ENCODE results near the gene TCF12.

Gene TCF12

DNA sequence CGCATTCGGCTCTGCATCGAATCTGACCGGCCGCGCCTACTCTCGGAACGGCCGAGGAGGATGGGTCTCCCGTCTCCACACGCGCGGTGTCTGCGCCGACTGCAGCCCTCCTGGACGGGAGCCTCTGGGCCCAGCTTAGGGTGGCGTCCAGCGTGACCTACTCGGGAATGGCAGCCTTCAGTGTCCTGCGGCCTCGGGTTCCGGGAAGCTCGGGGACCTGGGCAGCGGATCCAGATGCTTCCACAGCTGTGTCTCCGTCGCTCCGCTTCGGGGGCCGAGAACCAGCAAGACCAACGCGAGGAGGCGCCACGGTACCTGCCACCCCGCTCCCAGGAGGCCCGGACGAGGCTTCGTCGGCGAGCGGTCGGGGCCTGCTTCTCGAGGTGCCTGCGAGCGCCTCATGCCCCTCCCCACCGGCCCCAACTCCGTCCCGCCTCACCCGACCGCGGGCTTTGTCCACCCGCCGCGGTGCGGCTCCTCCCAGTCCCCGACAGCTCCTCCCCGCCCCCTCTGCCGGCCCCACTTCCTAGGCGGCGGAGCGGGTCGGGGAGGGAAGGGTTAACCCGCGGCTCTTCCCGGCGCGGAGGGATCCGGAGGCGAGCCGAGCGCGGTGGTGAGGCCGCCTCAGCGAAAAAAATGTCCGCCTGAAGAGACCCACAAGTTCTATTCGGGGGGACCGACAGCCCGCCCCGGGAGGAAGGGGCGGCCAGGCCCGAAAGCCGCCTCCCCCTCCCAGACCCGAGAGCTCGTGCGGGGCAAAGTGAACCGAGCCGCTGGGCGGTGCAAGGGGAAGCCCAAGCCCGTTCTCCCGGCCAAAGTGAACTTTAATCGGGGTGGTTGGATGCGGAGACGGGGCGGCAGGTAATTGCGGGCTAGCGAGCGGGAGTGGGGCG, at the start of gene TCF12:
TSS of gene TCF12 (plus strand) at position 599 of the 893 bp plus-strand sequence. CDS start 1,270 bp downstream, outside the sequence.
- Mint-ChIP-seq H3K4me3 (peak within 1 kb of the TSS; percentile 97), H3K36me3 (peaks cover 7% of the 10 kb centered on the region), H3K27me3 (no peaks in the 10 kb centered on the region), H3K9me3 (ENCODE audit: low read depth) (no peaks in the 10 kb centered on the region), H3K4me1 (ENCODE audit: low read depth) (peaks cover 41% of the 10 kb centered on the region), H3K27ac (peak within 1 kb of the TSS; percentile 66)

DNA sequence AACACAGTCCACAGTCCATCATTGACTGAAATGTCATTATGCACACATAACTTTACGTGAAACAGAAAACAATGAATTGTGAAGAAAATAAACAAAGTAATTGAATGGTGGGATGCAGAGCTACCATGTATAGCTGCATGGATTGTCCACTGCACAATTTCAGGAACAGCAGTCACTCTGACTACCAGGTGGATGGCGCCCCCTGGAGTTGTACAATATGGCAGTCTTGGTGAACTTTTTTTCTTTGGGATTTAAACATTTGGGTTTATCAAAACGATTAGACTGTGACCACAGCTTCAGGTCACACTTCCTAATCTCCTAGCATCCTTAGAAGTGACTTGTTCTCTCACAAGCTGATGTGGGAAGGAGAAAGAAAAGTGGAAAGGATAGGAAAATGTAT, 48.9 kb upstream of the TCF12 start:
- no peak overlapping the region for H3K27ac Mint-ChIP-seq
- no peaks in the 10 kb centered on the region for H3K27me3 Mint-ChIP-seq
- H3K4me3 Mint-ChIP-seq, result no peak overlapping the region
- no peaks in the 10 kb centered on the region for H3K4me1 Mint-ChIP-seq (ENCODE audit: low read depth)
- H3K36me3 Mint-ChIP-seq, result no peaks in the 10 kb centered on the region
- H3K9me3 Mint-ChIP-seq (ENCODE audit: low read depth), result no peaks in the 10 kb centered on the region

DNA sequence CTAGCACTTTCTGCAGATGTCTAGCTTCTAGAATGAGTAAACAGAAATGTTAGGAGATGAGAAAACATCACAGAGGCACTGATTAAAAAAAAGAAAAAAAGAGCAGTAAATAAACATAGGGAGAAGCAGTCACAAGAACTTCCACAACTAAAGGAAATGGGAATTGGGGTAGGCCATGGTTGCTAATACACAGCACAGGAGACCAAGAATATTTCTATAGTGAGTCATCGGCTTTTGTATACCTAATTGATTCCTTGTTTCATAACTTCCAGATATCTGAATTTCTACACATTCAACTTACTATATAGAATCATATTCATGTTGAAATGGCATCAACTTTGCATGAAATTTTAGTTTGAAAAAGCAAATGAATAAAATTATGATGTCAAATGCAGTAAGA, 47.3 kb upstream of the TCF12 start:
- Mint-ChIP-seq H3K27ac (no peak overlapping the region), H3K9me3 (ENCODE audit: low read depth) (no peaks in the 10 kb centered on the region), H3K36me3 (no peaks in the 10 kb centered on the region), H3K27me3 (no peaks in the 10 kb centered on the region), H3K4me3 (no peak overlapping the region), H3K4me1 (ENCODE audit: low read depth) (no peaks in the 10 kb centered on the region)

DNA sequence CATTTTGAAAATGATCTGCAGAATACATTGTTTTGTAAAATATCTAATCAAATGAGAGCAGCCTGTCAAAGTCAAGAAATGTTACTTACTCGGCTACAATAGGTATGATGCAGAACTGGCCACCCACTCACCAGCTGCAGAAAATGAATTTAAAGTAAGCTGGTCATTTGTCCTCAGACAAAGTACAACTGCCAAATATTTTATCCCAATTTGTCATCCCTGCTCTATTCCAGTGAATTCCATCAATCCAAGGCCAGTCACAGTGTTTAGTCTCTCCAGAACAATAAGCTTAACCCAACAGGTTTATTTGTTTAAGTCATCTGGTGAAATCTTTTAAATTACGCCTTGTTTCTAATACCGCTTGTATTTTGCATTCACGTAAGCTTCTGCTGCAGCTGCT, 46.6 kb upstream of the TCF12 start:
- no peaks in the 10 kb centered on the region for H3K9me3 Mint-ChIP-seq (ENCODE audit: low read depth)
- H3K27ac Mint-ChIP-seq, result no peak overlapping the region
- H3K27me3 Mint-ChIP-seq, result no peaks in the 10 kb centered on the region
- no peak overlapping the region for H3K4me3 Mint-ChIP-seq
- H3K4me1 Mint-ChIP-seq (ENCODE audit: low read depth), result no peaks in the 10 kb centered on the region
- no peaks in the 10 kb centered on the region for H3K36me3 Mint-ChIP-seq

DNA sequence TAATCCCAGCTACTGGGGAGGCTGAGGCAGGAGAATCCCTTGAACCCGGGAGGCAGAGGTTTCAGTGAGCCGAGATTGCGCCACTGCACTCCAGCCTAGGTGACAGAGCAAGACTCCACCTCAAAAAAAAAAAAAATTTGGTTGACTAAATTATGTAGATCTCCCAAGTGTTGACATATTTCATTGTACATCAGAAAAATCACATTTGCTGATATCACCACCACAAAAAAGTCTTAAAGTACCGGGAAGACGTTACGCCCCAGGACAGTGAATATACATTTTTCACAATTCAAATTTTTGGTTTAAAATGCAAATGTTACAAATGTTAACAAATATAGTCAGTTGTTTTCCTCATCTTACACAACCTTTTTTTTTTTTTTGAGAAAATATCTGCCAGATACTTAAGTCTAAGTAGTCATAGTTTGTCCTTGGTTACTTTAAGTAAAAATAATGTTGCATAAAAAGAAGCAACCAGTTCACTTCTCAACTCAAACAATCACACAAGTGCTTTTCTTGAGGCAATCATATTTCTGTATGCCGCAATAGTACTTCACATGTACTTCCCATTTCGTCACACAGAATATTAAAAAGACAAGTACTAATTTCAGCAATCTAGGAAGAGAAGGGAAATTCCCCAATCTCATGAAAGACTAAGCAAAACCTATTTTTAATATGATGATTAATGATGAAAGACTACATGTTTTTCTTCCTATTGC, 41.0 kb upstream of the TCF12 start:
- no peaks in the 10 kb centered on the region for H3K27me3 Mint-ChIP-seq
- H3K27ac Mint-ChIP-seq, result no peak overlapping the region
- no peaks in the 10 kb centered on the region for H3K36me3 Mint-ChIP-seq
- no peaks in the 10 kb centered on the region for H3K4me1 Mint-ChIP-seq (ENCODE audit: low read depth)
- no peaks in the 10 kb centered on the region for H3K9me3 Mint-ChIP-seq (ENCODE audit: low read depth)
- no peak overlapping the region for H3K4me3 Mint-ChIP-seq

DNA sequence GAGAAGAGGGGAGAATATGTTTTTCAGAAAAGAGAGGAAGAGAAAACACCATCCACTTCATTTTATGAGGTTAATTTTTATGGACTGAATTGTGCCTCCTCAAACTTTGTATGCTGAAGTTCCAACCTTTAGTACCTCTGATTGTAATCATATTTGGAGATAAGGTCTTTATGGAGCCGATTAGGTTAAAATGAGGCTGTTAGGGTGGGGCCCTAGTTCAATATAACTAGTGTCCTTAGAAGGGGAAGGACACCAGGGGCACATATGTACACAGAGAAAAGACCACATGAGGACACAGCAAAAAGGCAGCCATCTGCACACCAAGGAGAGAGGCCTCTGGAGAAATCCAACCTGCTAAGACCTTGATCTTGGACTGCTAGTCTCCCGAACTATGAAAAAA, 38.9 kb upstream of the TCF12 start:
- H3K27me3 Mint-ChIP-seq, result no peaks in the 10 kb centered on the region
- H3K36me3 Mint-ChIP-seq, result no peaks in the 10 kb centered on the region
- H3K27ac Mint-ChIP-seq, result no peak overlapping the region
- no peaks in the 10 kb centered on the region for H3K9me3 Mint-ChIP-seq (ENCODE audit: low read depth)
- no peak overlapping the region for H3K4me3 Mint-ChIP-seq
- H3K4me1 Mint-ChIP-seq (ENCODE audit: low read depth), result no peaks in the 10 kb centered on the region

DNA sequence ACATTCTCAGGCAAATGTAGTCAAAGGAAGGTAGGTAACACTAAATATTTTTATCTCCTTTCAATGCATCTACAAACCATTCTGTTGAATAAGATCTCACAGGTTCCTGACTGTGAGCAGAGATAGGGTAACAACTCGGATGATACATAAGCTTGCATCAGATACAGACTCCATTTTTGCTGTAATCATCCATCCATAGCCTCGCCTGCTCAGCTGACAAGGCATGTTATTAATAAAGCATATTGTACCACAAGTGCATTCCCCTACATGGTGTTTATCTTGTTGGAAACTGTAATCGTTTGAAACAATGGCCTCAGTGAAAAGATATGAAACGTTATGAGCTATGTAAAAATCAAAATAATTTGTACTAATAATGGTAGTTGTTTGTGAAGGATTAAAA, 35.4 kb upstream of the TCF12 start:
- Mint-ChIP-seq H3K27me3 (no peaks in the 10 kb centered on the region), H3K4me3 (no peak overlapping the region), H3K9me3 (ENCODE audit: low read depth) (no peaks in the 10 kb centered on the region), H3K27ac (no peak overlapping the region), H3K36me3 (no peaks in the 10 kb centered on the region), H3K4me1 (ENCODE audit: low read depth) (peaks cover 17% of the 10 kb centered on the region)

DNA sequence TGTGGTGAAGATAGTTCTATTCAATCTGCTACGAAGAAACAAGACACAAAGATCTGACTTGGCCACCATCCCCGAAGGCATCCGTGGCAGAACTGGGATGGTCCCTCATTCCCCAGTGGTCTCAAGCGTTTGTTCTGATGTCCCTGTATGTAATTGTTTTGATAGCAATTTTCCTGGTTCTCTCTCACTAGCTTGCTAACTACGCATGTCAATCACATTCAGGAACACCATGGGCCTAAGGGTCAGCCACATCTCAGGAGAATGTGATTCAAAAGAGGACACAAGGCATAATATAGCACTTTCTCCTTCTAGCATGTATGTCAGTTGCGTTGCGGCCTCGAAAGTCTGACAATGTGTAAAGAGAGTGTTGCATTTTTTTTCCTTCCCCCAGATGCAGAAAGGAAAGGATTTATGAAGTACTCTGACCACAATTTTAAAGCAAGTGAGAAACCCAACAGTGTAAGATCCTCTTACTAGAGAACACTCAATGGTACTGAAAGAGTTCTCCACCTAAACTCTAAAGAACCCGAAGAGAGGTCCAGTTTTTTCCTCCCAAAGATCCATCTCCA, 32.0 kb upstream of the TCF12 start:
- Mint-ChIP-seq H3K27me3 (no peaks in the 10 kb centered on the region), H3K9me3 (ENCODE audit: low read depth) (no peaks in the 10 kb centered on the region), H3K4me3 (peak overlapping the region; percentile 83), H3K4me1 (ENCODE audit: low read depth) (peaks cover 28% of the 10 kb centered on the region), H3K27ac (peak overlapping the region; percentile 81), H3K36me3 (no peaks in the 10 kb centered on the region)

DNA sequence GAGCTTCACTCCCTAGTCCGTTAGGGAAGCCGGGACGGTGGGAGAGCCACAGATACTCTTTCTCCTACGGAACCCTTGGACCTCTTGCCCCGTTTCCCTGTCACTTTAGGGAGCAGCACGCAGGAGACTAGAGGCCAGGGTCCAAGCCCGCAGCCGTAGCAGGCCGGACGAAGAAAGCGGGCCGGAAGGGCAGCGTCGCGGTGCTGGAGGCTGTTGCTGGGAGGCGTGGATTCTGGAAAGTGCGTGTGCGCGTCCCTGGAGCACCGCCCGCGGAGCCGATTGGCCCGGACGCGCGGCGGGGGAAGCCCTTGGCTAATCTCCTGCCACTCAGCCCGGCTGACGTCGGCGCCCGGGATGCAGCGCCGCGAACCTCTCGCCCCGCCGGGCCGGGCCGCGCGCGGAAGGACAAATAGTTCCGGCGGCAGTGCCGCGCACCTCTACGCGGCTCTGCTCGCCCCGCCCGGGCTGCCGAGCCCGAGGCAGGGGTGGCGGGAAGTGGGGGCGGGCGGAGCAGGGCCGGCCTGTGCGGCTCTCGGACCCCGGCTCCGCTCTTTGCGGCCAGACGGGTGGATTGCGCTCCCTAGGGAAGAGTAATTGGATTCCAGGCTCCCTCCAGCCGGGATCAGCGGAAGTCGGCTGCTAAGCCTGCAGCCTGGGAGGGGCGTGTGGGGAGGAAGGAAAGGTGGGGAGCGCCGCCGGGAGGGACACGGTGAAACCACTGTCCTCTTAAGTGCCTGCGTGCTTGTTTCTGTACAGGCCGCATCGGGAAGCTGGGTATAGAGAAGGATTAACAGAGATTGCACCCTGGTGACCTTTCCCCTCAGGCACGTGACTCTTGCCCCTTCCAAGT, 31.3 kb upstream of the TCF12 start:
- peaks cover 28% of the 10 kb centered on the region for H3K4me1 Mint-ChIP-seq (ENCODE audit: low read depth)
- H3K9me3 Mint-ChIP-seq (ENCODE audit: low read depth), result no peaks in the 10 kb centered on the region
- H3K36me3 Mint-ChIP-seq, result no peaks in the 10 kb centered on the region
- H3K27ac Mint-ChIP-seq, result peak overlapping the region; percentile 83
- no peaks in the 10 kb centered on the region for H3K27me3 Mint-ChIP-seq
- peak overlapping the region; percentile 83 for H3K4me3 Mint-ChIP-seq

DNA sequence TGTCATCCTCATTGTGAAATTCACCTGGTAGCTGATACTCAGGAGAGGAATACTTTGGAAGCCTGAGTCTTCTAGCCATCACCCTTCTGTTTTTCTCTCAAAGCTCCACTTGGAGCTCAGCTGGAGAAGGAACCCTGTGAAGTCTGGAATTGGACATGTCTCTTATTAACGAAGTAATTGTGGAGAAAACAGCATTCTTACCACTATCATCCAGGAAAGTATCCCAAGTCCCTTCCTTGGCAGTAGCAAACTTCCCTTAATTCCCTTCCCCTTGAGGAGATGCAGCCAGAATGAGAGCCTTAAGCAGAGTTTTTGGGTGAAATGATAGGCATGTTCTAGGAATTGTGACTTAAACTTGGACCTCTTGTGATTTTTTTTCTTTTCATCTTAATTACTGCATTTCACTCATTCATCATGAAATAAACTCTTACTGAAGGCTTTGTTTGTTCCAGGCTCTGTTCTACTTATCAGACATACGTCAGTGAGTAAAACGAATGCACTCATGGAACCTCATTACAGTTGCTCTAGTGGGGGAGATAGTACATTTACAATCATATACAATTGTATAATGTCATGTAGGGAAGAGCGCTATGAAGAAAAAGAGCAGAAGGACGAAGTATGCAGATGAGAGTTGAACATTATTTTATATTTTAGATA, 30.5 kb upstream of the TCF12 start:
- Mint-ChIP-seq H3K27ac (peak overlapping the region; percentile 83), H3K9me3 (ENCODE audit: low read depth) (no peaks in the 10 kb centered on the region), H3K4me3 (peak overlapping the region; percentile 83), H3K27me3 (no peaks in the 10 kb centered on the region), H3K36me3 (no peaks in the 10 kb centered on the region), H3K4me1 (ENCODE audit: low read depth) (peaks cover 28% of the 10 kb centered on the region)

DNA sequence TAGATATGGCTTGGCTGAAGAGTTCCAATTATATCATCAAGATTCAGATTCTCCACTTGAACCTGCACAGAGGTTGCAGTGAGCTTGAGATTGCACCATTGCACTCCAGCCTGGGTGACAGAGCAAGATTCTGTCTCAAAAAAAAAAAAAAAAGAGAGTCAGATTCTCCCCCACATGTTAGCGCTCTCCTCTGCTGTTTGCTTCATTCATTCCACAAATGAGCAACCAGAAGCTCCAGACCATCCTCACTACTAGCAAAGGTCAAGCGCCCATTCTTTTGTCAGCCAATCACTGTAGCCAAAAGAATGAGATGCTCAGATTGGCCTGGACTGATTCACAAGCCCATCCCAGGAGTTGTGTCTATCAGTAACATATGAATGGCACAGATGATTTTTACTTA, 28.4 kb upstream of the TCF12 start:
- Mint-ChIP-seq H3K27ac (no peak overlapping the region), H3K4me1 (ENCODE audit: low read depth) (peaks cover 28% of the 10 kb centered on the region), H3K36me3 (no peaks in the 10 kb centered on the region), H3K4me3 (no peak overlapping the region), H3K27me3 (no peaks in the 10 kb centered on the region), H3K9me3 (ENCODE audit: low read depth) (no peaks in the 10 kb centered on the region)

DNA sequence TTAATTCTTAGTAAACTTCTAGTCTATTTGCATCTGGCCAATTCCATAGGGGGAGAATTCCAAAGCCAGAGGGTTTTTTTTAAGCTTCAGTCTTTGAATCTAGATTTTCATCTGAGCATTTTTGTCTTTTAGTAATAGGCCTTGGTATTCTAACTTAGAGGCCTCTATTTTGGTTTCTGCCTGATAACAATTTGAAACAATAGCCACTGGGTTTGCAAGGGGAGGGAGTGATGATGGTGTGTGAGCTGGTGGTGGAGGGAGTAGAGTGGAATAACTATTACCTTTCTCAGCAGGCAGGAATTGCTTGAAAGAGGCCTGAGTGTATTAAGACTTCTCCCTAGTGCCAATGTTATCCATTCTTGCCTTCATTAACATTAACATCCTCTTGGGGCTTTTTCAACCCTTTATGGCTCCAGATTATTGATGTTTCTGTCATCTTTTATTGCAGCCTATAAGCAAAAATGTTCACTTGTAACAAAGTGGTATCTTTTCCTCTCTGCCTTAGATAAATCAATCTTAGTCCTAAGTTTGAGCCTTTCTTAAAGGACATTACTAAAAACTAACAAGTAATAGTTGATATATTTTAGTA, 26.5 kb upstream of the TCF12 start:
- Mint-ChIP-seq H3K4me1 (ENCODE audit: low read depth) (peaks cover 19% of the 10 kb centered on the region), H3K9me3 (ENCODE audit: low read depth) (no peaks in the 10 kb centered on the region), H3K4me3 (no peak overlapping the region), H3K27me3 (no peaks in the 10 kb centered on the region), H3K27ac (no peak overlapping the region), H3K36me3 (peaks cover 3% of the 10 kb centered on the region)

DNA sequence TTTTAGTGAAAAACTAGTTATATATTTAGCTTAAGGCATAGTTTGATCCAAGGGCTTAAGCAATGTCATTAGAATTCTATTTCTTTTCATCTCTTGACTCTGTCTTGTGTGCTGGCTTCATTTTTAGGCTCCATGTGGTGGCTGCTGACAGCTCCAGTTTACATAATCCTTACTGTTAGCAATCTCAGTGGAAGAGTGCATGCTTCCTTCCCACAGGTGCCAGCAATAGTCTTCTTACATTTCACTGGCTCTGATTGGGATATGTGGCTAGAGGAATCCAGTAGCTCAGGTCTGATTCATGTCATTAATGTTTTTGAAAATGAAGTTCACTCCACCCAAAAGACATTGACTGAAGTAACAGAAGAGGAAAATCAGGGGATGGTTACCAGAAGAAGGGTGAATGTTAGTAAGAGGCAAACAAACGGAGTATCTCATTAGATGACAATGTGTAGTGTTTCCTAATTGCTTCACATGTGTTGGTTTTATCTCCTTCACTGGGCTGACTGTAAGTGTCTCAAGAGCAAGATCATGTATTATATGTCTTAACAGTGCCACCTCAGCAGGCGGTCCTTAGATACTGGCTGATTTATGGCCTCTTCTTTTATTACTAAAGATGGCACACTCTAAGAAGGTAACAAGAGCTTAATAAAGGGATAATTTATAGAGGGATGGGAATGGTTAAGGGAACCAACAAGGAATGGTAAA, 25.6 kb upstream of the TCF12 start:
- Mint-ChIP-seq H3K4me1 (ENCODE audit: low read depth) (peaks cover 14% of the 10 kb centered on the region), H3K27me3 (peaks cover 2% of the 10 kb centered on the region), H3K27ac (no peak overlapping the region), H3K9me3 (ENCODE audit: low read depth) (no peaks in the 10 kb centered on the region), H3K36me3 (peaks cover 6% of the 10 kb centered on the region), H3K4me3 (no peak overlapping the region)

All from activated naive CD8-positive, alpha-beta T cell (primary cell).